Progenitor cell of endocrine pancreas (in vitro differentiated cells): Measurements from ENCODE around the gene NCEH1. TPM values are rescaled to one million over a fixed set of nuclear protein-coding genes. Genes with fewer than 3 reads are reported as not detected.
A peak's percentile ranks its signal among the peaks of the same experiment; 100 is the strongest.
"Not testable (repeated sequence)": the region's sequence is repeated elsewhere in the genome, so short reads cannot be mapped to it uniquely, and the experiment has no call there.

Source experiments
- DNase-seq: peaks from one replicate; pipeline ENCODE4 v3.0.0; 2021; ENCODE audit warnings: low spot score; ENCODE audit not compliant: unreplicated experiment
- H3K27ac Mint-ChIP-seq: 2 replicates; pipeline ENCODE4 v1.8.0; 2021; ENCODE audit warnings: mild to moderate bottlenecking, moderate library complexity, mixed read lengths
- H3K27me3 Mint-ChIP-seq: 2 replicates; pipeline ENCODE4 v1.8.0; 2021; ENCODE audit warnings: mixed read lengths
- H3K36me3 Mint-ChIP-seq: 2 replicates; pipeline ENCODE4 v1.8.0; 2022; ENCODE audit warnings: mixed read lengths; ENCODE audit not compliant: insufficient read depth
- H3K4me1 Mint-ChIP-seq: 2 replicates; pipeline ENCODE4 v1.8.0; 2021; ENCODE audit warnings: low read depth, mixed read lengths
- H3K4me3 Mint-ChIP-seq: 2 replicates; pipeline ENCODE4 v1.8.0; 2021; ENCODE audit warnings: low read depth, mild to moderate bottlenecking, moderate library complexity, mixed read lengths
- H3K9me3 Mint-ChIP-seq: 2 replicates; pipeline ENCODE4 v1.8.0; 2021; ENCODE audit warnings: low read depth, mixed read lengths
- CTCF ChIP-seq: fragments of 200-600 bp; sonication (generic); IDR thresholded peaks from one replicate; pipeline ENCODE4 v1.5.0; 2021; ENCODE audit warnings: antibody characterized with exemption, mild to moderate bottlenecking; ENCODE audit not compliant: unreplicated experiment
- total RNA-seq: library from RNA; stranded (reverse); gene quantifications from 2 replicates; pipeline ENCODE4 v1.2.1, GENCODE V29; 2021

The NCEH1 gene
- total RNA-seq, 1 donor from 2014 or later, result 2.5 TPM

DNA sequence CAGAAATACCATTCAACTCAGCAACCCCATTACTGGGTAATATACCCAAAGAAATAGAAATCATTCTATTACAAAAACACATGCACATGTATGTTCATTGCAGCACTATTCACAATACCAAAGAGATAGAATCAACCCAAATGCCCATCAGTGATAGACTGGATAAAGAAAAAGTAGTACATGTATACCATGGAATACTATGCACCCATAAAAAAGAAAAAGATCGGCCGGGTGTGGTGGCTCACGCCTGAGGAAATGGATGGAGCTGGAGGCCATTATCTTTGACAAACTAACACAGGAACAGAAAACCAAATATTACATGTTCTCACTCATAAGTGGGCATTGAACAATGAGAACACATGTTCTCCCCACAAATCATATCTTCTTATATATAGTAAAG, 112.0 kb downstream of the NCEH1 start:
- Mint-ChIP-seq H3K36me3 (no peaks in the 10 kb centered on the region), H3K4me3 (no peak overlapping the region), H3K27me3 (no peaks in the 10 kb centered on the region), H3K27ac (no peak overlapping the region), H3K4me1 (peaks cover 23% of the 10 kb centered on the region), H3K9me3 (peaks cover 3% of the 10 kb centered on the region)
- no peak for DNase-seq
- TF ChIP-seq CTCF, result no peak

DNA sequence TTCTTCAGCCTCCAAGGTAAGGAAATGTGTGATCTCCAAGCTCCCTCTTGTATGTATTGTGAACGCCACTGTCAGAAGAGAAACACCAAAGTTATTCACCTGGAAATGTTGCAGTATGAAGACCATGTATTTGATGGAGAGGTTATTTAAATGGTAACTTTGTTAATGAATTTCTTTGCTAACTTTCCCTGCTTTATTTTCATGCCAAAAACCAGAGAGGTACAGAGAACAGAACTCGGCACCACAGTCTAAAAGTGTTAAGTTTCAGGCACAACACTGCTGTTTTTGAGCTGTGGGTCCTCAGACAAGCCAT, 114.5 kb downstream of the NCEH1 start:
- Mint-ChIP-seq H3K4me3 (no peak overlapping the region), H3K27me3 (no peaks in the 10 kb centered on the region), H3K27ac (peak overlapping the region; percentile 78), H3K4me1 (peaks cover 22% of the 10 kb centered on the region), H3K9me3 (peaks cover 3% of the 10 kb centered on the region), H3K36me3 (no peaks in the 10 kb centered on the region)
- TF ChIP-seq CTCF, result no peak
- no peak for DNase-seq

DNA sequence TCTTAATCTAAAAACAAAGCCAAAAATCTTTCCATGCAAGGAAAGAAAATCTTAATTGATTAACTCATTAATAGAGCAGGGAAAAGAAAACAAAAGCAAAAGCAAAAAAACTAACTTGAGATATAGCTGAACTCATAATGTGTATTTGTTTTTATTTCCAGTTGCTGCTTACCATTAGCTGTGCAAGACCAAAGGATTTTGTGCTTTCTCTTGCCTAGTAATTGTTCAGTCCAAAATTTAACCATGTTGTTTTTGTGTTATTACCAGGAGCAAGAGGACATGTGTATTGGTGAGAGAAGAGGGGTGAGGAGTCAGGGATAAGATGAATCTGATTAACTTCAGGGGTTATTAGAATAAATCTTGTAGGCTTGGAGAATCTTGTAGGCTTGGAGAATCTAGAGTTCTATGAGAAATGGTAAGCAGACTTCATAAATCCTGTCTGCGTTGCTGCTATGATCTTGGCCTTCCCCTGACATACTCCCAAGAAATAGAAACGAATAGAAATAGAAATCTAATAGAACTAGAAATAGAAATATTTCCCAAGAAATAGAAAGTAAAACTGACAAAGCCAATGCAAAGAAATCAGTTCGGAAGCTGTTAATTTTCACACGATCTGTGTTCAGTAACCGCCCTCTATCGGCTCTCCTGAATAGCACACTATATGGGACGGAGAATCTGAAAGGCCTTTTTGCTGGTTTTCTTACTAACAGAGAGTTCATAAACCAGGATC, 115.0 kb downstream of the NCEH1 start:
- Mint-ChIP-seq H3K27me3 (peaks cover 5% of the 10 kb centered on the region), H3K27ac (peak overlapping the region; percentile 78), H3K4me1 (peaks cover 23% of the 10 kb centered on the region), H3K36me3 (peaks cover 1% of the 10 kb centered on the region), H3K9me3 (peaks cover 8% of the 10 kb centered on the region), H3K4me3 (peak overlapping the region; percentile 25)
- DNase-seq, result no peak
- peak; percentile 71 for TF ChIP-seq CTCF

- not testable (repeated sequence) for H3K4me3 Mint-ChIP-seq, H3K27me3 Mint-ChIP-seq, H3K36me3 Mint-ChIP-seq, DNase-seq
- peaks cover 14% of the 10 kb centered on the region for H3K9me3 Mint-ChIP-seq
- peak overlapping the region; percentile 43 for H3K27ac Mint-ChIP-seq
- H3K4me1 Mint-ChIP-seq, result peaks cover 24% of the 10 kb centered on the region
These were observed 115.8 kb downstream of the NCEH1 start for GRCh38 chr3:172594900-172595663.

DNA sequence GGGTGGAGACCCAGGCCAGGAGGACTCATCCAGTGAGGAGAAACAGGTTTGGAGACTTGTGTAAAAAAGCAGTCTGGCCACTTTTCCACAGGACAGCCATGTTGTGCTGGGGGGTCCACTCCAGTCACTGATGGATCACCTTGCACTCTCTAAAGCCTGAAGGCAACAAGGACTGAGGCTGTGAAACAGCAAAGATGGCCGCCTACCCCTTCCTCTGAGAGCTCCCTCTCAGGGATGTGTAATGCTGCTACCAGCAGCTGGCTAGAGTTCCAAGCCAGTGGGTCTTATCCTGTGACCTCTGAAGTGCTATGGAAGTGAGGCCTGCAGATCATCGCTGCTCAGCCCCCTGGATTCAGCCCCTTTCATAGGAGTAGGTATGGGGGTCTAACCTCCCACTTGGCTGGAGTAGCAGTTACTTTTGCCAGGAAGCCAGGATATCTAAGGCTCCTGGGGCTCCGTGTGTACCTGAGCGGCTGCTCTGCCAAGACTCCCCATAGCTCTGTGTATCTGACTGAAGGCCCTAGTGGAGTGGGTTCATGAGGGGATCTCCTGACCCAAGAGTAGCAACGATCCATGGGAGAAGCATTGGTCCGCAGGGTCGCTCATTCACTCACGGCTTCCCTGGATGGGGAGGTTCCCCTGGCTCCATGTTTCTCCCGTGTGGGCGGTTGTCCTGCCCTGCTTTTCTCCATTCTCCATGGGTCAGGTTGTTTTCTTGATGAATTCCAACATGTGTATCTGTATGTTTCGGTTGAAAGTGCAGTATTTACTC, 117.8 kb downstream of the NCEH1 start:
- H3K27me3 Mint-ChIP-seq, result peaks cover 6% of the 10 kb centered on the region
- H3K27ac Mint-ChIP-seq, result no peak overlapping the region
- DNase-seq, result no peak
- H3K36me3 Mint-ChIP-seq, result peaks cover 1% of the 10 kb centered on the region
- H3K4me1 Mint-ChIP-seq, result peaks cover 24% of the 10 kb centered on the region
- no peak for TF ChIP-seq CTCF
- no peak overlapping the region for H3K4me3 Mint-ChIP-seq
- H3K9me3 Mint-ChIP-seq, result peaks cover 16% of the 10 kb centered on the region
